Natural killer cell treated with Interleukin-12 subunit alpha and Interleukin-12 subunit beta and Interleukin-15 and Interleukin-18, amount 100 ng/mL, for 72 hours (primary cell): ENCODE data around the gene PCNX4. TPM values are rescaled to one million over a fixed set of nuclear protein-coding genes. Genes with fewer than 3 reads are reported as not detected.

Experiments used
- ATAC-seq, 2 donors: fragments of 150-1000 bp; cut with Tn5 transposase in 1 of 2; sonication (Bioruptor Pico), chemical (Tn5 transposase) in 1 of 2; 2 replicates each; pipeline ENCODE4 v1.10.0; 2021
- DNase-seq: peaks from one replicate; pipeline ENCODE4 v3.0.0; 2022; ENCODE audit warnings: low spot score
- H3K27ac Mint-ChIP-seq, 2 donors: 1 replicate in 1 of 2; 2 replicates in 1 of 2; pipeline ENCODE4 v1.8.0; 2022; ENCODE audit warnings: mixed read lengths in 2 of 2, mild to moderate bottlenecking in 1 of 2, moderate library complexity in 1 of 2
- H3K27me3 Mint-ChIP-seq, 2 donors: 1 replicate in 1 of 2; 2 replicates in 1 of 2; pipeline ENCODE4 v1.8.0; 2022; ENCODE audit warnings: mixed read lengths in 2 of 2
- H3K36me3 Mint-ChIP-seq: one replicate; pipeline ENCODE4 v1.8.0; 2022; ENCODE audit warnings: mixed read lengths
- H3K4me1 Mint-ChIP-seq, 2 donors: 1 replicate in 1 of 2; 2 replicates in 1 of 2; pipeline ENCODE4 v1.8.0; 2022; ENCODE audit warnings: low read depth in 2 of 2, mixed read lengths in 2 of 2, mild to moderate bottlenecking in 1 of 2
- H3K4me3 Mint-ChIP-seq: one replicate; pipeline ENCODE4 v1.8.0; 2022; ENCODE audit warnings: mixed read lengths
- H3K9me3 Mint-ChIP-seq: 2 replicates; pipeline ENCODE4 v1.8.0; 2022; ENCODE audit warnings: mixed read lengths
- total RNA-seq, 2 donors: library from RNA; stranded (reverse); gene quantifications; one replicate each; pipeline ENCODE4 v1.2.3, GENCODE V29; 2022

The PCNX4 gene
- total RNA-seq, 2 donors from 2014 or later = 58.8 to 76.3 TPM

GRCh38 chr14:60188696-60189095 is 97.0 kb downstream of the PCNX4 start:
- no peak for DNase-seq
- Mint-ChIP-seq H3K9me3 (no peaks in the 10 kb centered on the region), H3K4me3 (no peak overlapping the region), H3K36me3 (no peaks in the 10 kb centered on the region), H3K27ac (no peak overlapping the region), H3K4me1 (peaks cover 4 to 9% of the 10 kb centered on the region in 2 donors), H3K27me3 (peaks cover 0 to 2% of the 10 kb centered on the region in 2 donors)
- no peak for ATAC-seq

GRCh38 chr14:60189923-60190840 is 98.5 kb downstream of the PCNX4 start:
- no peak for ATAC-seq
- Mint-ChIP-seq H3K4me3 (no peak overlapping the region), H3K27me3 (peaks cover 0 to 2% of the 10 kb centered on the region in 2 donors), H3K36me3 (no peaks in the 10 kb centered on the region), H3K9me3 (no peaks in the 10 kb centered on the region), H3K27ac (no peak overlapping the region), H3K4me1 (no peaks in the 10 kb centered on the region)
- DNase-seq = no peak

GRCh38 chr14:60195179-60195810 is 103.6 kb downstream of the PCNX4 start:
- Mint-ChIP-seq H3K4me1 (peaks cover 0 to 8% of the 10 kb centered on the region in 2 donors), H3K27ac (no peak overlapping the region)

GRCh38 chr14:60196291-60196690 is 104.6 kb downstream of the PCNX4 start:
- no peak overlapping the region for H3K4me3 Mint-ChIP-seq
- peaks cover 15% of the 10 kb centered on the region for H3K36me3 Mint-ChIP-seq
- peaks cover 8 to 15% of the 10 kb centered on the region in 2 donors for H3K27me3 Mint-ChIP-seq
- DNase-seq (no peak), ATAC-seq (no peak)
- peak overlapping the region in 1 of 2 donors; percentile 76 for H3K27ac Mint-ChIP-seq
- peaks cover 0 to 8% of the 10 kb centered on the region in 2 donors for H3K4me1 Mint-ChIP-seq
- H3K9me3 Mint-ChIP-seq = peaks cover 7% of the 10 kb centered on the region

More at GRCh38 chr14:60195179-60195810, 103.6 kb downstream of the PCNX4 start:
- H3K36me3 Mint-ChIP-seq = peaks cover 13% of the 10 kb centered on the region
- H3K4me3 Mint-ChIP-seq = no peak overlapping the region
- H3K27me3 Mint-ChIP-seq = peaks cover 6 to 12% of the 10 kb centered on the region in 2 donors
- peaks cover 7% of the 10 kb centered on the region for H3K9me3 Mint-ChIP-seq
- DNase-seq (no peak), ATAC-seq (no peak)

GRCh38 chr14:60197629-60198303 is 106.0 kb downstream of the PCNX4 start:
- H3K36me3 Mint-ChIP-seq = peaks cover 18% of the 10 kb centered on the region
- H3K27ac Mint-ChIP-seq = no peak overlapping the region
- peaks cover 7% of the 10 kb centered on the region for H3K9me3 Mint-ChIP-seq
- H3K4me3 Mint-ChIP-seq = no peak overlapping the region
- H3K27me3 Mint-ChIP-seq = peaks cover 12 to 20% of the 10 kb centered on the region in 2 donors
- no peak for DNase-seq
- no peak for ATAC-seq
- peaks cover 0 to 8% of the 10 kb centered on the region in 2 donors for H3K4me1 Mint-ChIP-seq

- peaks cover 18% of the 10 kb centered on the region for H3K36me3 Mint-ChIP-seq
- ATAC-seq (no peak), DNase-seq (no peak)
- H3K9me3 Mint-ChIP-seq = peaks cover 7% of the 10 kb centered on the region
- peaks cover 16 to 29% of the 10 kb centered on the region in 2 donors for H3K27me3 Mint-ChIP-seq
- H3K4me3 Mint-ChIP-seq = no peak overlapping the region
- H3K4me1 Mint-ChIP-seq = peaks cover 0 to 8% of the 10 kb centered on the region in 2 donors
- H3K27ac Mint-ChIP-seq = no peak overlapping the region
Measured at GRCh38 chr14:60199321-60199720, 107.6 kb downstream of the PCNX4 start.

- H3K27ac Mint-ChIP-seq = no peak overlapping the region
- ATAC-seq (no peak), DNase-seq (no peak)
- no peaks in the 10 kb centered on the region for H3K4me1 Mint-ChIP-seq
- peaks cover 38 to 54% of the 10 kb centered on the region in 2 donors for H3K27me3 Mint-ChIP-seq
- no peak overlapping the region for H3K4me3 Mint-ChIP-seq
- H3K36me3 Mint-ChIP-seq = peaks cover 12% of the 10 kb centered on the region
- peaks cover 4% of the 10 kb centered on the region for H3K9me3 Mint-ChIP-seq
Measured at GRCh38 chr14:60204104-60204842, 112.5 kb downstream of the PCNX4 start.

GRCh38 chr14:60204843-60205774 is 113.4 kb downstream of the PCNX4 start:
- Mint-ChIP-seq H3K27ac (no peak overlapping the region), H3K4me1 (no peaks in the 10 kb centered on the region), H3K4me3 (no peak overlapping the region), H3K9me3 (peaks cover 4% of the 10 kb centered on the region), H3K27me3 (peaks cover 42 to 57% of the 10 kb centered on the region in 2 donors), H3K36me3 (peaks cover 5% of the 10 kb centered on the region)
- no peak for DNase-seq
- ATAC-seq = peak in 1 of 2 donors; percentile 44

- ATAC-seq (no peak), DNase-seq (no peak)
- H3K4me1 Mint-ChIP-seq = no peaks in the 10 kb centered on the region
- H3K27me3 Mint-ChIP-seq = peaks cover 44 to 61% of the 10 kb centered on the region in 2 donors
- no peak overlapping the region for H3K27ac Mint-ChIP-seq
- no peak overlapping the region for H3K4me3 Mint-ChIP-seq
- H3K36me3 Mint-ChIP-seq = peaks cover 3% of the 10 kb centered on the region
- peaks cover 4% of the 10 kb centered on the region for H3K9me3 Mint-ChIP-seq
Measured at GRCh38 chr14:60206249-60206670, 114.5 kb downstream of the PCNX4 start.

GRCh38 chr14:60206837-60207533 is 115.3 kb downstream of the PCNX4 start:
- Mint-ChIP-seq H3K4me3 (no peak overlapping the region), H3K9me3 (peaks cover 4% of the 10 kb centered on the region), H3K27me3 (peaks cover 40 to 58% of the 10 kb centered on the region in 2 donors), H3K4me1 (no peaks in the 10 kb centered on the region), H3K36me3 (no peaks in the 10 kb centered on the region), H3K27ac (no peak overlapping the region)
- peak; percentile 48 to 57 for ATAC-seq
- DNase-seq = no peak

GRCh38 chr14:60210703-60211102 is 119.0 kb downstream of the PCNX4 start:
- no peak for ATAC-seq
- Mint-ChIP-seq H3K4me3 (no peak overlapping the region), H3K36me3 (no peaks in the 10 kb centered on the region), H3K9me3 (peaks cover 4% of the 10 kb centered on the region), H3K27me3 (peaks cover 33 to 53% of the 10 kb centered on the region in 2 donors), H3K4me1 (no peaks in the 10 kb centered on the region), H3K27ac (no peak overlapping the region)
- DNase-seq = no peak

- Mint-ChIP-seq H3K4me1 (no peaks in the 10 kb centered on the region), H3K36me3 (no peaks in the 10 kb centered on the region), H3K4me3 (no peak overlapping the region), H3K27me3 (peaks cover 29 to 48% of the 10 kb centered on the region in 2 donors), H3K9me3 (peaks cover 4% of the 10 kb centered on the region), H3K27ac (no peak overlapping the region)
- ATAC-seq = no peak
- no peak for DNase-seq
Measured at GRCh38 chr14:60211153-60211552, 119.4 kb downstream of the PCNX4 start.
